ENCODE data around the gene SEMA3D.

SEMA3D gene

GRCh38 chr7:85039196-85039923 lies 147.5 kb downstream of the SEMA3D start:
- no peak for FAIRE-seq
- DNase-seq (ENCODE audit: low spot score) = no peak

- DNase-seq (ENCODE audit: low spot score) = no peak
- no peak for FAIRE-seq
Measured at GRCh38 chr7:85038466-85038865, 148.4 kb downstream of the SEMA3D start.

- DNase-seq (ENCODE audit: low spot score) = no peak
- no peak for FAIRE-seq
Measured at GRCh38 chr7:85033263-85033662, 153.6 kb downstream of the SEMA3D start.

- no peak for FAIRE-seq
Measured at GRCh38 chr7:85031475-85031874, 155.4 kb downstream of the SEMA3D start.

GRCh38 chr7:85030893-85031292 lies 156.0 kb downstream of the SEMA3D start:
- DNase-seq (ENCODE audit: low spot score) = peak; percentile 19
- FAIRE-seq = peak; percentile 78

More at GRCh38 chr7:85031475-85031874, 155.4 kb downstream of the SEMA3D start:
- DNase-seq (ENCODE audit: low spot score) = no peak

- DNase-seq (ENCODE audit: low spot score) (no peak), FAIRE-seq (no peak)
Measured at GRCh38 chr7:85025312-85025756, 161.5 kb downstream of the SEMA3D start.

GRCh38 chr7:85023916-85024315 lies 162.9 kb downstream of the SEMA3D start:
- DNase-seq (ENCODE audit: low spot score) = no peak
- FAIRE-seq = no peak

- peak; percentile 34 for DNase-seq (ENCODE audit: low spot score)
- FAIRE-seq = peak; percentile 89
Measured at GRCh38 chr7:85023066-85023712, 163.7 kb downstream of the SEMA3D start.

- FAIRE-seq = peak; percentile 37
- no peak for DNase-seq (ENCODE audit: low spot score)
Measured at GRCh38 chr7:85022064-85022697, 164.7 kb downstream of the SEMA3D start.

- no peak for DNase-seq (ENCODE audit: low spot score)
Measured at GRCh38 chr7:85021101-85021704, 165.7 kb downstream of the SEMA3D start.

GRCh38 chr7:85019778-85020177 lies 167.1 kb downstream of the SEMA3D start:
- no peak for FAIRE-seq
- DNase-seq (ENCODE audit: low spot score) = no peak

More at GRCh38 chr7:85021101-85021704, 165.7 kb downstream of the SEMA3D start:
- FAIRE-seq = peak; percentile 83

GRCh38 chr7:85019176-85019575 lies 167.7 kb downstream of the SEMA3D start:
- DNase-seq (ENCODE audit: low spot score) = no peak
- no peak for FAIRE-seq

GRCh38 chr7:85018498-85018897 lies 168.4 kb downstream of the SEMA3D start:
- DNase-seq (ENCODE audit: low spot score) = no peak
- FAIRE-seq = no peak

- FAIRE-seq (no peak), DNase-seq (ENCODE audit: low spot score) (no peak)
Measured at GRCh38 chr7:85016286-85016685, 170.6 kb downstream of the SEMA3D start.

- DNase-seq (ENCODE audit: low spot score) = no peak
- FAIRE-seq = no peak
Measured at GRCh38 chr7:85014936-85015660, 171.8 kb downstream of the SEMA3D start.

GRCh38 chr7:85011127-85011526 lies 175.7 kb downstream of the SEMA3D start:
- DNase-seq (ENCODE audit: low spot score) = no peak
- no peak for FAIRE-seq

GRCh38 chr7:85010306-85010705 lies 176.6 kb downstream of the SEMA3D start:
- FAIRE-seq (no peak), DNase-seq (ENCODE audit: low spot score) (no peak)

GRCh38 chr7:85006754-85007153 lies 180.1 kb downstream of the SEMA3D start:
- no peak for DNase-seq (ENCODE audit: low spot score)
- no peak for FAIRE-seq

- FAIRE-seq = no peak
- DNase-seq (ENCODE audit: low spot score) = no peak
Measured at GRCh38 chr7:85004402-85004801, 182.5 kb downstream of the SEMA3D start.

GRCh38 chr7:85001495-85002345 lies 185.1 kb downstream of the SEMA3D start:
- DNase-seq (ENCODE audit: low spot score) (no peak), FAIRE-seq (no peak)
